ENCODE data around the gene PSMC3.

DNA sequence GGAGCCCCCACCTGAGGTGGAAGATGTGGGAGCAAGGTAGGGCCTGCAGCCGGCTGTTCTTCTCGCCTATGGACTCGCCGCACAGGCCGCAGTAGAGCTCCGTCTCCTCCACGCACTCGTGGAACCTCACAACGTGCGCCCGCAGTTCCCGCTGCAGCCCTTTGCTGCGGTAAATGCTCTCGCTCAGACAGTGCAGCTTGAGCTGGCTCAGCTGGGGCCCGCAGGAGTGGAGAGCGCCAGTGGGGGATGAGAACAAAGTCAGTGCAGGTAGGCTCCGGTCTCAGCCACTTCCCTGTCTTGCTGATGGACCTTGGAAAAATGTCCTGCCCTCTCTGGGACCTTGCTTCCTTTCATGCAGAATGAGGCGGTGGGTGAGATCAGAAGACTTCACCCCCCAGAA lies 12.5 kb upstream of the PSMC3 start:
- TF ChIP-seq, protein P1, sequence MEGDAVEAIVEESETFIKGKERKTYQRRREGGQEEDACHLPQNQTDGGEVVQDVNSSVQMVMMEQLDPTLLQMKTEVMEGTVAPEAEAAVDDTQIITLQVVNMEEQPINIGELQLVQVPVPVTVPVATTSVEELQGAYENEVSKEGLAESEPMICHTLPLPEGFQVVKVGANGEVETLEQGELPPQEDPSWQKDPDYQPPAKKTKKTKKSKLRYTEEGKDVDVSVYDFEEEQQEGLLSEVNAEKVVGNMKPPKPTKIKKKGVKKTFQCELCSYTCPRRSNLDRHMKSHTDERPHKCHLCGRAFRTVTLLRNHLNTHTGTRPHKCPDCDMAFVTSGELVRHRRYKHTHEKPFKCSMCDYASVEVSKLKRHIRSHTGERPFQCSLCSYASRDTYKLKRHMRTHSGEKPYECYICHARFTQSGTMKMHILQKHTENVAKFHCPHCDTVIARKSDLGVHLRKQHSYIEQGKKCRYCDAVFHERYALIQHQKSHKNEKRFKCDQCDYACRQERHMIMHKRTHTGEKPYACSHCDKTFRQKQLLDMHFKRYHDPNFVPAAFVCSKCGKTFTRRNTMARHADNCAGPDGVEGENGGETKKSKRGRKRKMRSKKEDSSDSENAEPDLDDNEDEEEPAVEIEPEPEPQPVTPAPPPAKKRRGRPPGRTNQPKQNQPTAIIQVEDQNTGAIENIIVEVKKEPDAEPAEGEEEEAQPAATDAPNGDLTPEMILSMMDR (IDR thresholded peaks at IDR 0.05; ENCODE audit: poor library complexity): no peak
- no peak for TF ChIP-seq EZH2phosphoT487 (IDR thresholded peaks at IDR 0.05; ENCODE audit: low read depth, severe bottlenecking, unreplicated experiment)
- no peak for TF ChIP-seq EZH2 (IDR thresholded peaks at IDR 0.05; ENCODE audit: borderline replicate concordance)
